HepG2 (cell line): Measurements from ENCODE around the gene ANKS4B. TPM values are rescaled to one million over a fixed set of nuclear protein-coding genes. Genes with fewer than 3 reads are reported as not detected.
A peak's percentile ranks its signal among the peaks of the same experiment; 100 is the strongest.

ENCODE experiments used
- ARID2 ChIP-seq: sonication (generic); formaldehyde crosslinking; IDR thresholded peaks from 2 replicates; pipeline ENCODE4 v1.8.1; 2022; ENCODE audit warnings: mild to moderate bottlenecking, missing genetic modification reagents, borderline replicate concordance
- CBFB ChIP-seq: sonication (generic); formaldehyde crosslinking; IDR thresholded peaks from 2 replicates; pipeline ENCODE4 v1.4.0; 2020; ENCODE audit warnings: missing genetic modification reagents
- DMTF1 ChIP-seq: sonication (generic); formaldehyde crosslinking; IDR thresholded peaks from 2 replicates; pipeline ENCODE4 v1.4.0; 2020; ENCODE audit warnings: mild to moderate bottlenecking, missing genetic modification reagents
- ETS1 ChIP-seq: sonication (generic); formaldehyde crosslinking; IDR thresholded peaks from 2 replicates; pipeline ENCODE4 v1.4.0; 2020; ENCODE audit warnings: missing genetic modification reagents
- MED8 ChIP-seq: sonication (generic); formaldehyde crosslinking; IDR thresholded peaks from 2 replicates; pipeline ENCODE4 v1.8.1; 2023; ENCODE audit warnings: mild to moderate bottlenecking, missing genetic modification reagents; ENCODE audit not compliant: insufficient replicate concordance
- MYNN ChIP-seq: sonication (generic); formaldehyde crosslinking; IDR thresholded peaks from 2 replicates; pipeline ENCODE4 v1.4.0; 2020; ENCODE audit warnings: mild to moderate bottlenecking, low read depth, missing genetic modification reagents
- NR2F6 ChIP-seq, 2 experiments: IDR thresholded peaks; 2 replicates each; pipeline ENCODE4 v1.6.1; 2016; ENCODE audit warnings: antibody characterized with exemption in 1 of 2, mild to moderate bottlenecking in 1 of 2
- PHF21A ChIP-seq: sonication (generic); formaldehyde crosslinking; IDR thresholded peaks from 2 replicates; pipeline ENCODE4 v1.5.0; 2020; ENCODE audit warnings: mild to moderate bottlenecking, missing genetic modification reagents
- SIX1 ChIP-seq: sonication (generic); formaldehyde crosslinking; IDR thresholded peaks from 2 replicates; pipeline ENCODE4 v1.4.0; 2020; ENCODE audit warnings: missing genetic modification reagents, borderline replicate concordance
- TAF1 ChIP-seq: sonication (generic); formaldehyde crosslinking; IDR thresholded peaks from 2 replicates; pipeline ENCODE4 v1.4.0; 2020; ENCODE audit warnings: missing genetic modification reagents
- ZFP1 ChIP-seq: IDR thresholded peaks from 2 replicates; pipeline ENCODE4 v1.6.1; 2016
- ZMYM3 ChIP-seq: sonication (generic); formaldehyde crosslinking; IDR thresholded peaks from 2 replicates; pipeline ENCODE4 v1.5.1; 2020; ENCODE audit warnings: mild to moderate bottlenecking, missing genetic modification reagents
- ZNF12 ChIP-seq: sonication (generic); formaldehyde crosslinking; IDR thresholded peaks from 2 replicates; pipeline ENCODE4 v1.5.0; 2020; ENCODE audit warnings: missing genetic modification reagents
- ZNF232 ChIP-seq: sonication (generic); formaldehyde crosslinking; IDR thresholded peaks from 2 replicates; pipeline ENCODE4 v1.4.0; 2020; ENCODE audit warnings: missing genetic modification reagents, borderline replicate concordance
- ZNF761 ChIP-seq: sonication (generic); formaldehyde crosslinking; conservative IDR thresholded peaks from 2 replicates; pipeline ENCODE4 v1.4.0; 2020; ENCODE audit warnings: mild to moderate bottlenecking, missing genetic modification reagents
- ZNF891 ChIP-seq: sonication (generic); formaldehyde crosslinking; IDR thresholded peaks from 2 replicates; pipeline ENCODE4 v1.5.0; 2020; ENCODE audit warnings: mild to moderate bottlenecking, missing genetic modification reagents
- ZXDC ChIP-seq: sonication (generic); formaldehyde crosslinking; IDR thresholded peaks from 2 replicates; pipeline ENCODE4 v1.5.0; 2020; ENCODE audit warnings: mild to moderate bottlenecking, missing genetic modification reagents
- polyA plus RNA-seq, 8 experiments: library from polyadenylated mRNA; depleted of rRNA in 3 of 8; stranded (reverse) in 7 of 8; unstranded in 1 of 8; fragments of >200 nt; fragmentation: Illumina TruSeq in 4 of 8; extraction: Trizol in 4 of 8; gene quantifications; 2 replicates each; pipeline versions ENCODE4 v1.2.1 to v1.2.3, GENCODE V29; 2011 to 2016; ENCODE audit warnings: low read depth in 4 of 8, missing spikeins in 1 of 8, mixed read lengths in 1 of 8; ENCODE audit not compliant: insufficient read depth in 1 of 8
- total RNA-seq, 5 experiments: library from RNA; depleted of rRNA; stranded (reverse); fragments of >200 nt; fragmentation: Illumina TruSeq; extraction: Trizol; gene quantifications; 2 replicates each; pipeline ENCODE4 v1.2.3, GENCODE V29; 2016; ENCODE audit warnings: low read depth in 1 of 5

The ANKS4B gene
- total and polyA plus RNA-seq, 2 of the 13 experiments (the other 11 are each of a cell fraction or from before 2014, with no cell fraction given) = 6.5 to 30.0 TPM

- TF ChIP-seq MED8 (CRISPR knock-in tag) (no peak), ZMYM3 (CRISPR knock-in tag) (0 out of 2 replicates have a peak, but pooled peaks have one; percentile 62), CBFB (peak; percentile 69; the same call in 1 of the 2 replicates), ZXDC (CRISPR knock-in tag) (no peak), ZNF12 (peak; percentile 41; the same call in 1 of the 2 replicates), ZNF761 (CRISPR knock-in tag) (peak; percentile 42; the same call in 1 of the 2 replicates), DMTF1 (no peak), ZNF891 (CRISPR knock-in tag) (peak; percentile 87), SIX1 (CRISPR knock-in tag) (no peak), ZNF232 (0 out of 2 replicates have a peak, but pooled peaks have one; percentile 52), ZFP1 (CRISPR knock-in tag) (no peak), NR2F6 (IDR thresholded peaks at IDR 0.05) (no peak), NR2F6 (CRISPR knock-in tag; IDR thresholded peaks at IDR 0.05) (0 out of 2 replicates have a peak, but pooled peaks have one; percentile 27), MYNN (CRISPR knock-in tag) (peak; percentile 83; the same call in 1 of the 2 replicates), PHF21A (peak; percentile 37; the same call in 1 of the 2 replicates), ETS1 (CRISPR knock-in tag) (no peak), ARID2 (CRISPR knock-in tag) (peak; percentile 61; the same call in 1 of the 2 replicates), TAF1 (CRISPR knock-in tag) (peak; percentile 57)
Observed at GRCh38 chr16:21283521-21284289, 50.2 kb downstream of the ANKS4B start (continued).
